NCI-H1417 treated with DMSO at 0.1 percent for 48 hours (cell line): ENCODE results near the gene MISP.
"Not testable (repeated sequence)": the region's sequence is repeated elsewhere in the genome, so short reads cannot be mapped to it uniquely, and the experiment has no call there.

Experiments
- DNase-seq: peaks from one replicate; lab custom pipeline; 2025; lab: John Stamatoyannopoulos, UW

MISP gene

GRCh38 chr19:723714-724113, 27.2 kb upstream of the MISP start:
- no peak for DNase-seq

GRCh38 chr19:725461-726089, 25.3 kb upstream of the MISP start:
- no peak for DNase-seq

GRCh38 chr19:726993-727956, 23.6 kb upstream of the MISP start:
- no peak for DNase-seq

GRCh38 chr19:728011-728410, 22.9 kb upstream of the MISP start:
- DNase-seq: no peak

DNA sequence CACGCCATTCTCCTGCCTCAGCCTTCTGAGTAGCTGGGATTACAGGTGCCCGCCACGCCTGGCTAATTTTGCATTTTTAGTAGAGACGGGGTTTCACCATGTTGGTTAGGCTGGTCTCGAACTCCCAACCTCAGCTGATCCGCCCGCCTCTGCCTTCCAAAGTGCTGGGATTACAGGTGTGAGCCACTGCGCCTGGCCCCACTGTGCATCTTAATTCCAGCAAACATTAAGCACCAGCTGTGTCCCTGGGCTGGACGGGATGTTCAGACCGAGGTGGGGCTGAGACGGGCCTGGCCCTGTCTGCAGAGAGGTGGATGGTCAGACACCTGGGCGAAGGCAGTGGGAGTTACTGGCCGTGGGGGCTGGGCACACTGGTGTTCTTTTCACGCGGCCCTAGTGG, 21.3 kb upstream of the MISP start:
- not testable (repeated sequence) for DNase-seq

GRCh38 chr19:729965-730668, 20.8 kb upstream of the MISP start:
- DNase-seq: no peak

DNA sequence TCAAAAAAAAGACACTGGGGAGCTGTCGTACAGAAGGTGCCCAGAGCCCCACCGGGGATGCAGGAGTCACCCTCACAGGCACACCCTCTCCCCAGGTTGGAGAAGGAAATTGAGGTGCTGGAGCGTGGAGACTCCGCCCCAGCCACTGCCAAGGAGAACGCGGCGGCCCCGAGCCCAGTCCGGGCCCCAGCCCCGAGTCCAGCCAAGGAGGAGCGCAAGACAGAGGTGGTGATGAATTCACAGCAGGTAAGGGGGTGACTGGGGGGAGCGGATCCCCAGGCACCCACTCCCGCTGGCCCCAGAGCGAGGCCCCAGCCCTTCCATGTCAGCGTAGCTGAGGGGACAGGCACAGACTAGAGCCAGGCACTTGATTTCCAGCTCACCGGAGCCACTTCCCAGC, 19.9 kb upstream of the MISP start:
- DNase-seq: no peak

GRCh38 chr19:732148-733069, 18.5 kb upstream of the MISP start:
- DNase-seq: no peak

DNA sequence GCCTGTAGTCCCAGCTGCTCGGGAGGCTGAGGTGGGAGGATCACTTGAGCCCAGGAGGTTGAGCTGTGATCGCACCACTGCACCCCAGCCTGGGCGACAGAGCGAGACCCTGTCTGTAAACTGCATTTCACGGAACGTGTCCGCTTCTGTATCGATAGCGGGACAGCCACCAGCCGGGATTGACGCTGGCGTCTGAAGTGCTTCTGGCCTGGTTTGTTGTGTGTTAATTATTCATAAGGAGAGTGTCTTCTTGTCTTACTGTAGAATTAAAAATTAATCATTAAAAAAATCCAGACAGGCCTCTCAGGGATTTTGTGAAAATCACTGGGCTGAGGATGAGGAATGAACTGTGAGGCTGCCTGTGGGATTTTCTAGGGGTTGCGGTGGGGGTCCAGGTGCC, 16.2 kb upstream of the MISP start:
- DNase-seq: no peak

DNA sequence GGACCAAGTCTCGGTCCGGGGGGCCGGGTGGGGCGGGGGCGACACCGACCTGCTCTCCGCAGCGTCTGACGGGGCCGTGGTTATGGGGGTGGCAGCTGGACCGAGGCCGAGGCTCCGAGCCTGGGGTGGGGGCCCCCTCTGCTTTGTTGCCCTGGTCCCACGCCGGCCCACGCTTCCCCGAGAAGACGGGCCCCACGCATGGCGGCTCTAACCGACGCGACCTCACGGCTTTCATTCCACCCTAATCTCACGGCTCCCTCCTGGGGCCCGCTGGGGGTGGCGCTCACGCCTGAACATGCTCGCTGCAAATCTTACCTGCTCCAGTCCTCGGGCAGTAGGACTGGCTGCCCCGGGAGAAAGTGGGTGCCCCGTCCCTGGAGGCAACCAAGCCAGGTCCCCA, 14.8 kb upstream of the MISP start:
- DNase-seq: no peak

DNA sequence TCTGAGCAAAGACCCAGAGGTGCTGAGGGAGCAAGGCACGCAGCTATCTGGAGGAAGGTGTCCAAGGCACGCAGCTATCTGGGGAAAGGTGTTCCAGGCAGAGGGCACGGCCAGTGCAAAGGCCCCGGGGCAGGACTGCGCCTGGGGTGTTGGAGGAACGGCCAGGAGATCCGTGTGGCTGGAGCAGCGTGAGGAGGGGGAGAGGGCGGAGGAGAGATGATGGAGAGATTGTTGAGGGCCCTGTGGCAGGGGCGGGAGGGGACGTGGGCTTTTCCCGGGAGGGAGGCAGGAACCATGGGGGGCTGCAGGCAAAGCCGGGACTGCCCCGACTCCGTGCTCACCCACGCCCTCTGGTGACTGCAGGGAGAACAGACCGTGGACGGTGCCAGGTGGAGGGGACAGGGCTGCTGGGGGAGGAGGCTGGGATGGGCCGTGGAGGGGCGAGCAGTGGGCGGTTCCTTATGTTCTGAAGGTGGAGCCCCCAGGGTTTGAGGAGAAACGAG, 13.3 kb upstream of the MISP start:
- DNase-seq: no peak

DNA sequence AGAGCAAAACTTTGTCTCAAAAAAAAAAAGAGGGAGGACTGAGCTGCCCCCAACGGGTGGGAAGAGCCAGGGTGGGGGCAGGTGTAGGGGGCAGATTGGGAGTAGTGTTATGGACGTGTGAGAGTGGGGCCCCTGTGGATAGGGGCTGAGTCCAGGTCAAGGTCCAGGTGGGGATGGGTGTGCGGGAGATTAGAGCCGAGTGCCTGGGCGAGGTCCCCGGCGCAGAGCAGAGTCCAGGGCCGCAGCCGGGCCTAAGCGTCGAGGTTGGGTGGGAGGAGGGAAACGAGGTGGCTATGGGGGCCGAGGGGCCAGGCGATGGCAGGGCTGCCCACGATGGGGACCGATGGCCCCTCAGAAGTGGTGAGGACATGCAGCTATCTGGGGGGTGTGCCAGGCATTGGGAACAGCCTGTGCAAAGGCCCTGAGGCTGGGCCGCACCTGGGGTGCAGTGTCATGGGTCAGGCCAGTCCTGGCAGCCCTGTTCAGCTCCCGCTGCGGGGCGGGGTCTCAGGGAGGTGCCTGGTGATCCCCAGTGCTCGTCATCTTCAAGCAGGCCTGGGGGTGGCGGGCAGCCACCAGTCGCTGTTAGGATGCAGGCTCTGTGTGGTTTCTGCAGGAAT, 12.3 kb upstream of the MISP start:
- DNase-seq: no peak

DNA sequence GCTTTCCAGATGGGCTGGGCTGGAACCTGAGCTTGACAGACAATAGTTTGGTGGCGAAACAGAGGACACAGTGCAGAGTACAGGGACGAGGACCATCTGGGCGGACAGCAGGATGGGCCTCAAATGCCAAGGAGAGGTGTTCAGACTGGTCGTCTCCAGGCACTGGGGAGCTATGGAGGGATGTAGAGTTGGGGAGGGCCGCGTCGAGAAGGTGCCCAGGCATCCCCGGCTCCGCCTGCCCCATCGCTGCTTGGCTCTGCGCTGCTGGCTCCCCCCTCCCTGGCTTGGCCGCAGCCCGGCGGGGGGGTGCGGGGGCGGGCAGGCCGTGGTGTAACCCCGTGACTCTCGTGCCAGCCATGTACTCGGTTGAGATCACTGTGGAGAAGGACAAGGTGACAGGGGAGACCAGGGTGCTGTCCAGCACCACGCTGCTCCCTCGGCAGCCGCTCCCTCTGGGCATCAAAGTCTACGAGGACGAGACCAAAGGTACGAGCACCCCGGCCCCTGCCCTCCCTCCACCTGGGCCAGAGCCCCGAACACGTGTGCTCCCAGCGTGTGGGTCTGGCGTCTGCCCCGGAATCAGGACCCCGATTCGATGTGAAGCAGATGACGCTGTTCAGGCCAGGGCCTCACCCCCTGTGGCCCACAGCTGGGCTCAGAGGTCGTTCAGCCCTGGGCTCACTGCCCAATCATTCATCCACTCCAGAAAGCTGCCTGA, 10.8 kb upstream of the MISP start:
- no peak for DNase-seq

- DNase-seq: not testable (repeated sequence)
Observed at GRCh38 chr19:740816-741505, 10.0 kb upstream of the MISP start.

DNA sequence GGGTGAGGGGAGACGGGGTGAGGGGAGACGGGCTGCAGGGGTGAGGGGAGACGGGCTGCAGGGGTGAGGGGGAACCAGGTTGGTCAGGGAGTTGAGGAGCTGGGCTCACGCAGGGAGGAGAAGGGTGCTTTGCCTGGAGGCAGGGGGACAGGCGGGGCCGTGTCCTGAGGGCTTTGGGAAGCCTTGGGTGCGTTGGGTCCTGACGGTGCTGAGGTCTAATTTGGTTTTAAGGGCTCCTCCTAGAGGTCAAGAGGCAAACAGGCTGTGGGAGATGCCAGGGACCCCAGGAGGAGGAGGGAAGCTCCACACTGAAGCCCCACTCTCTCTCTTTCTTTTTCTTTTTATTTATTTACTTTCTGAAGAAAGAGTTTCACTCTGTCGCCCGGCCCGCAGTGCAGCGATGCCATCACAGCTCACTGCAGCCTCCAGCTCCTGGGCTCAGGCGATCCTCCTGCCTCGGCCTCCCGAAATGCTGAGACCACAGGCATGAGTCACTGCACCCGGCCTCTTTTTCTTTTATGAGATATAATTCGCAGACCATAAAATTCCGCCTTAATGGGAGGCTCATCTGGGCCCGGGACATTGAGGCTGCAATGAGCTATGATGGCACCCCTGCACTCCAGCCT, 9.3 kb upstream of the MISP start:
- no peak for DNase-seq

DNA sequence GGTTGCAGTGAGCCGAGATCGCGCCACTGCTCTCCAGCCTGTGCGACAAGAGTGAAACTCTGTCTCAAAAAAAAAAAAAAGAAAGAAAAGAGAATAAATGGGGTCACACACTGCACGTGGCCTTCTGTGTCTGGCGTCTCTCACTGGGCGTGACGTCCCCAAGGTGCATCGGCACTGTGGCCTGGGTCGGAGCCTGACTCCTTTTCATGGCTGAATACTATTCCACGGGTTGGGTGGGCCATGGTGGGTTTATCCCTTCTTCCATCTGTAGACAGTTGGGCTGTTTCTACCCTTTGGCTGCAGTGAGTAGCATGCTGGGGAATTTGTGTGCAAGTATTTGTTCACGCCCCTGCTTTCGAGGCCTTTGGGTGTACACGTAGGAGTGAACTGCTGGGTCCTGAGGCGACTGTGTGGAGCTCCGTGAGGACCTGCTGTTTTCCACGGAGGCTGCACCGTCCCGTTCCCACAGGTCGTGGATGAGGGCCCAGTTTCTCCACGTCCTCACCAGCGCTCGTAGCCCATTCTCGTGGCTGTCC, 8.3 kb upstream of the MISP start:
- no peak for DNase-seq

DNA sequence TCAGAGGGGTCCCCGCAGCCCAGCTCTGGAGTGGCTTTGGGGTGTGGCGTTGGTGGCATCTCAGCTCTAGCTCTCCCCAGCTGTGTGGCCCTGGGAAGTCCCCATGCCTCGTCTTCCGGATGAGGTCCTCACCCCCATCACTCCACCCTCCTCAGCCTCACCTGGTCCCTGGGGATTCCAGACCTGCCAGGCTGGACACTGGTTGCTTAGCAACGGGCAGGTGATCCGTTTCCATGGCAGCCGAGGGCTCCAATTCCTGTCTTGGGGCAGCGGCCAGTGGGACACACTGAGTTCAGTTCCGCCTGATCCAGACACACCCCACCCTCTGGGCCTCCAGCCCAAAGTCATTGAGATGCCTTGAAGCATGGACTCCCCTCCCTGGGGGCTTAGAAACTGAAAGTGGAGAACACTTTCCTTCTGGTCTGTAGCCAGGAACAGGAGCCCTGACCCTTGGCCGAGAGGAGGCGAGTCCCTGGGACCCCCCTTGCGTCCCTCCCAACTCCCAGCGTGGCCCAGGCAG, 7.7 kb upstream of the MISP start:
- no peak for DNase-seq

DNA sequence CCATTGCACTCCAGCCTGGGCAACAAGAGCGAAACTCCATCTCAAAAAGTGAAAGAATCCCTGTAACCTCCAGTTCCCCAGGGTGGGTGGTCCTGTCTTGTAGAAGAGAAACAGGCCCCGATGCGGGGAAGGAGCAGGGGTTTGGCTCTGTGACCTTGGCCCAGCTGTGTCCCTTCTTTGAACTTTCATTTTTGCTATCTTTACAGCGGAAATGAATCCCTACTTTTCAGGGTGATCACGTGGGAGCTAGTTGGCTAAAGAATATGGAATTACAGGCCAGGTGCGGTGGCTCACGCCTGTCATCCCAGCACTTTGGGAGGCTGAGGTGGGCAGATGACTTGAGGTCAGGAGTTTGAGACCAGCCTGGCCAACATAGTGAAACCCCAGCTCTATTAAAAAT, 5.8 kb upstream of the MISP start:
- DNase-seq: not testable (repeated sequence)
